ENCODE data around the gene CTR9. TPM values are rescaled to one million over a fixed set of nuclear protein-coding genes. Genes with fewer than 3 reads are reported as not detected.

CTR9 gene
- total and polyA plus RNA-seq, 2 of the 8 experiments (the other 6 are each of a cell fraction or from before 2014, with no cell fraction given) = 6.1 to 37.7 TPM

DNA sequence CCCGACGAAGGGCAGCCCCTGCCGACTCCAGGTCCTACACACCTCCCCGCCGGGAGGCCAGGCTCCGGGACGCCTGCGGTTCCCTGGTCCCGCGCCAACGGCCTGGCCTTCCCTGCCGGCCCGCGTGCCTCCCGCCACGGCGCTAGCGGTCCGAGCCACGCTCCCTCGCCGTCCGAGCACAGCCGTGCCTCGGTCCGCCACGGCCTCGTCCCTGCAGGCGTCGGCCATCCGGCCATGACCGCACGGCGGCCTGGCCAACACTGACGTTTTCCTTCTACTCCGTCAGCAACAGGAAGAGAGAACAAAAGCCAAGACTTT lies 57.1 kb downstream of the CTR9 start (continued):
- TF ChIP-seq, protein P1, sequence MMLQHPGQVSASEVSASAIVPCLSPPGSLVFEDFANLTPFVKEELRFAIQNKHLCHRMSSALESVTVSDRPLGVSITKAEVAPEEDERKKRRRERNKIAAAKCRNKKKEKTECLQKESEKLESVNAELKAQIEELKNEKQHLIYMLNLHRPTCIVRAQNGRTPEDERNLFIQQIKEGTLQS (IDR thresholded peaks at IDR 0.05; ENCODE audit: insufficient read depth, low read depth, low read length) = no peak
- TF ChIP-seq POLR2AphosphoS5 (IDR thresholded peaks at IDR 0.05; ENCODE audit: low read depth, low read length) (peak; percentile 64; the same call in 1 of the 2 replicates), CHD1 (IDR thresholded peaks at IDR 0.05; ENCODE audit: low read depth, low read length) (no peak), CREB1 (IDR thresholded peaks at IDR 0.05) (no peak), POLR2A (IDR thresholded peaks at IDR 0.05; ENCODE audit: control extremely low read depth in 1 of 2, low read depth in 2 of 2, low read length in 2 of 2) (peak in 1 of 2 experiments; percentile 16; a peak in 1 of 3 replicates), POU5F1 (IDR thresholded peaks at IDR 0.05; ENCODE audit: low read depth, low read length) (no peak), EP300 (IDR thresholded peaks at IDR 0.05; ENCODE audit: borderline replicate concordance in 1 of 2, low read depth in 2 of 2, low read length in 2 of 2) (no peak), RNF2 (IDR thresholded peaks at IDR 0.05; ENCODE audit: borderline replicate concordance, low read depth, low read length, missing control alignments, poor library complexity, severe bottlenecking) (no peak), EGR1 (IDR thresholded peaks at IDR 0.05; ENCODE audit: borderline replicate concordance, low read depth, low read length) (no peak), JUN (IDR thresholded peaks at IDR 0.05; ENCODE audit: low read depth, low read length) (no peak)
- TF ChIP-seq, protein P2, sequence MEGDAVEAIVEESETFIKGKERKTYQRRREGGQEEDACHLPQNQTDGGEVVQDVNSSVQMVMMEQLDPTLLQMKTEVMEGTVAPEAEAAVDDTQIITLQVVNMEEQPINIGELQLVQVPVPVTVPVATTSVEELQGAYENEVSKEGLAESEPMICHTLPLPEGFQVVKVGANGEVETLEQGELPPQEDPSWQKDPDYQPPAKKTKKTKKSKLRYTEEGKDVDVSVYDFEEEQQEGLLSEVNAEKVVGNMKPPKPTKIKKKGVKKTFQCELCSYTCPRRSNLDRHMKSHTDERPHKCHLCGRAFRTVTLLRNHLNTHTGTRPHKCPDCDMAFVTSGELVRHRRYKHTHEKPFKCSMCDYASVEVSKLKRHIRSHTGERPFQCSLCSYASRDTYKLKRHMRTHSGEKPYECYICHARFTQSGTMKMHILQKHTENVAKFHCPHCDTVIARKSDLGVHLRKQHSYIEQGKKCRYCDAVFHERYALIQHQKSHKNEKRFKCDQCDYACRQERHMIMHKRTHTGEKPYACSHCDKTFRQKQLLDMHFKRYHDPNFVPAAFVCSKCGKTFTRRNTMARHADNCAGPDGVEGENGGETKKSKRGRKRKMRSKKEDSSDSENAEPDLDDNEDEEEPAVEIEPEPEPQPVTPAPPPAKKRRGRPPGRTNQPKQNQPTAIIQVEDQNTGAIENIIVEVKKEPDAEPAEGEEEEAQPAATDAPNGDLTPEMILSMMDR (IDR thresholded peaks at IDR 0.05; ENCODE audit: control extremely low read depth in 1 of 3, insufficient read depth in 1 of 3, low read depth in 1 of 3, low read length in 3 of 3) = no peak

All from H1 (cell line).